ENCODE data around the gene DNAJA3.

DNA sequence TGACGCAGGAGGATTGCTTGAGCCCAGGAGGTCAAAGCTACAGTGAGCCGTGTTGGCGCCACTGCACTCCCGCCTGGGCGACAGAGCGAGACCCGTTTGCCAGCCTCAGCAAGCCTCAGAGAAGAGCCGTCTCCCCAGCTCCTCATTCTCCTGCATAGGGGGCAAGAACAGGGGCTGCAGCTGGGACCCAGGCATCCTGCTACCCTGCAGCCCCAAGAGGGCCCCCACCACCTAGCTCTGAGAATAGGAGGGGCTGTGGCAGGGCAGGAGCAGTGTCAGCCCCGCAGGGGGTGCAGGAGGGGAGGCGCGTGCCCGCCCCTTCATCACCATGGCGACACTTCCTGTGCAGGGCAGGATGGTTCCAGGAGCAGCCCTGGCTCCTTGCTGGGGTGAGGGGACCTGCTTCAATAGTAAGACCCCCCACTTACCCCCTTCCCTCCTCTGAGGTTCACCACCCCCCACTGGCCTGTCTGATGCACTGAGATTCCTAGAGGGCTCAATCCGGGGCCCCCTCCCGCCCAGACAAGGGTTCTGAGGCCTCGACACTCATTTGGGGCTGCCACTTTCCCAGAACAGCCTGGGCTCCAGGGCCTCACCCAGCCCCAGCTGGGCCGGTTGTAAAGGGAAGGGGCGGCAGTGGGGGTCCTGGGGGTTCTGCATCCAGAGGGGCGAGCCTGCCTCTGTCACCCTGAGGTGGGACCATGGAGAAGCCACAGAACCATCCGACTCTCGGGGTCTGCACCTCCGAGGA lies 33.9 kb upstream of the DNAJA3 start:
- TF ChIP-seq, protein P1, sequence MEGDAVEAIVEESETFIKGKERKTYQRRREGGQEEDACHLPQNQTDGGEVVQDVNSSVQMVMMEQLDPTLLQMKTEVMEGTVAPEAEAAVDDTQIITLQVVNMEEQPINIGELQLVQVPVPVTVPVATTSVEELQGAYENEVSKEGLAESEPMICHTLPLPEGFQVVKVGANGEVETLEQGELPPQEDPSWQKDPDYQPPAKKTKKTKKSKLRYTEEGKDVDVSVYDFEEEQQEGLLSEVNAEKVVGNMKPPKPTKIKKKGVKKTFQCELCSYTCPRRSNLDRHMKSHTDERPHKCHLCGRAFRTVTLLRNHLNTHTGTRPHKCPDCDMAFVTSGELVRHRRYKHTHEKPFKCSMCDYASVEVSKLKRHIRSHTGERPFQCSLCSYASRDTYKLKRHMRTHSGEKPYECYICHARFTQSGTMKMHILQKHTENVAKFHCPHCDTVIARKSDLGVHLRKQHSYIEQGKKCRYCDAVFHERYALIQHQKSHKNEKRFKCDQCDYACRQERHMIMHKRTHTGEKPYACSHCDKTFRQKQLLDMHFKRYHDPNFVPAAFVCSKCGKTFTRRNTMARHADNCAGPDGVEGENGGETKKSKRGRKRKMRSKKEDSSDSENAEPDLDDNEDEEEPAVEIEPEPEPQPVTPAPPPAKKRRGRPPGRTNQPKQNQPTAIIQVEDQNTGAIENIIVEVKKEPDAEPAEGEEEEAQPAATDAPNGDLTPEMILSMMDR (IDR thresholded peaks at IDR 0.05) = no peak
- no peak for TF ChIP-seq POLR2A (IDR thresholded peaks at IDR 0.05)

Measured in lower leg skin (tissue), 3 donors.